GM19193 (cell line): ENCODE results near the gene MDK.

Experiments
- POLR2A ChIP-seq: IDR thresholded peaks from 4 replicates; pipeline ENCODE4 v1.6.1; 2011; ENCODE audit not compliant: insufficient read depth, insufficient read length; ENCODE audit errors: extremely low read depth

MDK gene

GRCh38 chr11:46397526-46397925 is 16.1 kb downstream of the MDK start:
- no peak for TF ChIP-seq POLR2A

- no peak for TF ChIP-seq POLR2A
Measured at GRCh38 chr11:46402957-46403902, 21.8 kb downstream of the MDK start.

- TF ChIP-seq POLR2A: no peak
Measured at GRCh38 chr11:46404476-46405017, 23.1 kb downstream of the MDK start.

GRCh38 chr11:46407635-46408034 is 26.2 kb downstream of the MDK start:
- no peak for TF ChIP-seq POLR2A

GRCh38 chr11:46408407-46408986 is 27.0 kb downstream of the MDK start:
- TF ChIP-seq POLR2A: no peak

- no peak for TF ChIP-seq POLR2A
Measured at GRCh38 chr11:46410021-46410420, 28.6 kb downstream of the MDK start.

- TF ChIP-seq POLR2A: no peak
Measured at GRCh38 chr11:46413760-46414465, 32.4 kb downstream of the MDK start.

GRCh38 chr11:46414466-46414796 is 33.0 kb downstream of the MDK start:
- TF ChIP-seq POLR2A: no peak

- no peak for TF ChIP-seq POLR2A
Measured at GRCh38 chr11:46414879-46415278, 33.4 kb downstream of the MDK start.

GRCh38 chr11:46417711-46418110 is 36.2 kb downstream of the MDK start:
- no peak for TF ChIP-seq POLR2A

GRCh38 chr11:46418751-46419150 is 37.3 kb downstream of the MDK start:
- no peak for TF ChIP-seq POLR2A

GRCh38 chr11:46420513-46420912 is 39.0 kb downstream of the MDK start:
- TF ChIP-seq POLR2A: no peak

- no peak for TF ChIP-seq POLR2A
Measured at GRCh38 chr11:46421257-46421880, 39.9 kb downstream of the MDK start.

- no peak for TF ChIP-seq POLR2A
Measured at GRCh38 chr11:46422588-46422987, 41.1 kb downstream of the MDK start.
